Neural progenitor cell (in vitro differentiated cells): ENCODE measurements around the gene PRPH2. TPM values are rescaled to one million over a fixed set of nuclear protein-coding genes. Genes with fewer than 3 reads are reported as not detected.
A peak's percentile ranks its signal among the peaks of the same experiment; 100 is the strongest.
"Not testable (repeated sequence)": the region's sequence is repeated elsewhere in the genome, so short reads cannot be mapped to it uniquely, and the experiment has no call there.

Experiments
- DNase-seq: peaks from one replicate; pipeline ENCODE4 v3.0.0-alpha.2; 2016; ENCODE audit warnings: low spot score
- H2AFZ ChIP-seq: fragments of 200-600 bp; sonication (generic); replicated peaks from 2 replicates; pipeline ENCODE4 v1.6.1; 2016; ENCODE audit warnings: antibody characterized with exemption
- H3F3A ChIP-seq: fragments of 200-600 bp; sonication (generic); 2 replicates; pipeline ENCODE4 v1.6.1; 2016; ENCODE audit warnings: antibody characterized with exemption, low read depth
- H3K27ac ChIP-seq: fragments of 200-600 bp; sonication (generic); 2 replicates; pipeline ENCODE4 v1.5.1; 2016; ENCODE audit warnings: mild to moderate bottlenecking
- H3K27me3 ChIP-seq: fragments of 200-600 bp; sonication (generic); 2 replicates; pipeline ENCODE4 v1.6.1; 2016; ENCODE audit warnings: mild to moderate bottlenecking, moderate library complexity
- H3K36me3 ChIP-seq: fragments of 200-600 bp; sonication (generic); 2 replicates; pipeline ENCODE4 v1.5.1; 2016
- H3K4me1 ChIP-seq: fragments of 200-600 bp; sonication (generic); 2 replicates; pipeline ENCODE4 v1.6.1; 2016; ENCODE audit warnings: mixed run types
- H3K4me2 ChIP-seq: fragments of 200-600 bp; sonication (generic); 2 replicates; pipeline ENCODE4 v1.6.1; 2016
- H3K4me3 ChIP-seq: fragments of 200-600 bp; sonication (generic); 2 replicates; pipeline ENCODE4 v1.5.1; 2016
- H3K79me2 ChIP-seq: fragments of 200-600 bp; sonication (generic); 2 replicates; pipeline ENCODE4 v1.6.1; 2016; ENCODE audit warnings: low read depth
- H3K9ac ChIP-seq: fragments of 200-600 bp; sonication (generic); 2 replicates; pipeline ENCODE4 v1.6.1; 2016
- H3K9me3 ChIP-seq: fragments of 200-600 bp; sonication (generic); 2 replicates; pipeline ENCODE4 v1.5.1; 2016; ENCODE audit warnings: low read depth
- H4K20me1 ChIP-seq: fragments of 200-600 bp; sonication (generic); 2 replicates; pipeline ENCODE4 v1.6.1; 2016; ENCODE audit warnings: low read depth
- H3K27ac Mint-ChIP-seq: 3 replicates; pipeline ENCODE4 v1.8.0; 2021; ENCODE audit warnings: mixed read lengths
- H3K27me3 Mint-ChIP-seq: 2 replicates; pipeline ENCODE4 v1.8.0; 2022; ENCODE audit warnings: low read depth, mild to moderate bottlenecking, inconsistent platforms, moderate library complexity, mixed read lengths; ENCODE audit not compliant: insufficient read depth
- H3K36me3 Mint-ChIP-seq: 3 replicates; pipeline ENCODE4 v1.8.0; 2021; ENCODE audit warnings: mixed read lengths
- H3K4me1 Mint-ChIP-seq: 3 replicates; pipeline ENCODE4 v1.8.0; 2021; ENCODE audit warnings: mixed read lengths
- H3K4me3 Mint-ChIP-seq: 3 replicates; pipeline ENCODE4 v1.8.0; 2021; ENCODE audit warnings: mild to moderate bottlenecking, moderate library complexity, mixed read lengths
- H3K9me3 Mint-ChIP-seq: 3 replicates; pipeline ENCODE4 v1.8.0; 2020; ENCODE audit warnings: mixed read lengths
- CTCF ChIP-seq: fragments of 200-600 bp; sonication (generic); IDR thresholded peaks from 2 replicates; pipeline ENCODE4 v1.5.1; 2017; ENCODE audit warnings: antibody characterized with exemption, mild to moderate bottlenecking
- EZH2 ChIP-seq: fragments of 200-600 bp; sonication (generic); IDR thresholded peaks from 2 replicates; pipeline ENCODE4 v1.6.1; 2017; ENCODE audit warnings: antibody characterized with exemption, mild to moderate bottlenecking, moderate library complexity
- EZH2phosphoT487 ChIP-seq: fragments of 200-600 bp; sonication (generic); IDR thresholded peaks from 2 replicates; pipeline ENCODE4 v1.6.1; 2017; ENCODE audit warnings: antibody characterized with exemption
- total RNA-seq: library from RNA; depleted of rRNA; stranded (reverse); fragments of >200 nt; gene quantifications from 2 replicates; pipeline ENCODE4 v1.2.3, GENCODE V29; 2015; ENCODE audit warnings: low replicate concordance

PRPH2 gene
- total RNA-seq, 1 donor from 2014 or later = not detected

GRCh38 chr6:42674780-42675179 is 47.6 kb downstream of the PRPH2 start:
- H3K9me3 ChIP-seq = no peaks in the 10 kb centered on the region
- H3K36me3 ChIP-seq = peaks cover 22% of the 10 kb centered on the region
- no peaks in the 10 kb centered on the region for H3K4me1 Mint-ChIP-seq
- no peaks in the 10 kb centered on the region for H3K27me3 ChIP-seq
- H3F3A ChIP-seq = no peaks in the 10 kb centered on the region
- no peak overlapping the region for H3K4me3 ChIP-seq
- H3K9ac ChIP-seq = no peak overlapping the region
- H3K4me2 ChIP-seq = no peak overlapping the region
- no peak overlapping the region for H3K4me3 Mint-ChIP-seq
- H3K4me1 ChIP-seq = no peaks in the 10 kb centered on the region
- H3K79me2 ChIP-seq = no peaks in the 10 kb centered on the region
- no peaks in the 10 kb centered on the region for H4K20me1 ChIP-seq
- no peaks in the 10 kb centered on the region for H3K27me3 Mint-ChIP-seq
- H3K36me3 Mint-ChIP-seq = peaks cover 29% of the 10 kb centered on the region
- H2AFZ ChIP-seq = no peak overlapping the region
- no peak overlapping the region for H3K27ac ChIP-seq
- H3K9me3 Mint-ChIP-seq = no peaks in the 10 kb centered on the region
- no peak for DNase-seq
- H3K27ac Mint-ChIP-seq = no peak overlapping the region
- no peak for TF ChIP-seq CTCF
- no peak for TF ChIP-seq EZH2
- TF ChIP-seq EZH2phosphoT487 = no peak

- peaks cover 22% of the 10 kb centered on the region for H3K36me3 ChIP-seq
- H3K36me3 Mint-ChIP-seq = peaks cover 27% of the 10 kb centered on the region
- not testable (repeated sequence) for H3K27ac Mint-ChIP-seq, H3K9me3 ChIP-seq, H3K4me1 Mint-ChIP-seq, H4K20me1 ChIP-seq, H3K9me3 Mint-ChIP-seq, H3K27me3 ChIP-seq, H3K9ac ChIP-seq, H3K4me2 ChIP-seq, H3K4me1 ChIP-seq, H3K4me3 ChIP-seq, H3K27ac ChIP-seq, H2AFZ ChIP-seq, H3K27me3 Mint-ChIP-seq, DNase-seq, H3K79me2 ChIP-seq, H3K4me3 Mint-ChIP-seq, H3F3A ChIP-seq
These were observed 48.0 kb downstream of the PRPH2 start for GRCh38 chr6:42674368-42674767.

- H4K20me1 ChIP-seq = no peaks in the 10 kb centered on the region
- H3K36me3 Mint-ChIP-seq = peaks cover 11% of the 10 kb centered on the region
- H3F3A ChIP-seq = peaks cover 16% of the 10 kb centered on the region
- DNase-seq = no peak
- no peak for TF ChIP-seq EZH2
- no peak for TF ChIP-seq EZH2phosphoT487
- no peak for TF ChIP-seq CTCF
- no peaks in the 10 kb centered on the region for H3K4me1 ChIP-seq
- H3K27me3 ChIP-seq = no peaks in the 10 kb centered on the region
- no peaks in the 10 kb centered on the region for H3K9me3 Mint-ChIP-seq
- no peaks in the 10 kb centered on the region for H3K27me3 Mint-ChIP-seq
- H3K4me3 Mint-ChIP-seq = no peak overlapping the region
- H3K27ac Mint-ChIP-seq = no peak overlapping the region
- H2AFZ ChIP-seq = no peak overlapping the region
- no peak overlapping the region for H3K4me2 ChIP-seq
- H3K9me3 ChIP-seq = no peaks in the 10 kb centered on the region
- H3K27ac ChIP-seq = no peak overlapping the region
- H3K36me3 ChIP-seq = peaks cover 14% of the 10 kb centered on the region
- H3K4me3 ChIP-seq = no peak overlapping the region
- H3K9ac ChIP-seq = no peak overlapping the region
- no peaks in the 10 kb centered on the region for H3K79me2 ChIP-seq
- no peaks in the 10 kb centered on the region for H3K4me1 Mint-ChIP-seq
These were observed 57.7 kb downstream of the PRPH2 start for GRCh38 chr6:42664718-42665117.

GRCh38 chr6:42661540-42662153 is 60.8 kb downstream of the PRPH2 start:
- Histone ChIP-seq H3K9ac (no peak overlapping the region), H3K9me3 (no peaks in the 10 kb centered on the region), H2AFZ (no peak overlapping the region), H3K79me2 (no peaks in the 10 kb centered on the region), H3K27me3 (no peaks in the 10 kb centered on the region), H3F3A (peaks cover 20% of the 10 kb centered on the region), H3K4me3 (no peak overlapping the region), H4K20me1 (no peaks in the 10 kb centered on the region), H3K36me3 (peaks cover 23% of the 10 kb centered on the region), H3K4me1 (no peaks in the 10 kb centered on the region), H3K27ac (no peak overlapping the region), H3K4me2 (no peak overlapping the region)
- peaks cover 11% of the 10 kb centered on the region for H3K36me3 Mint-ChIP-seq
- H3K4me1 Mint-ChIP-seq = no peaks in the 10 kb centered on the region
- no peaks in the 10 kb centered on the region for H3K27me3 Mint-ChIP-seq
- no peaks in the 10 kb centered on the region for H3K9me3 Mint-ChIP-seq
- DNase-seq = peak; percentile 79
- no peak overlapping the region for H3K4me3 Mint-ChIP-seq
- no peak overlapping the region for H3K27ac Mint-ChIP-seq
- TF ChIP-seq EZH2phosphoT487 (no peak), EZH2 (no peak), CTCF (peak; percentile 97)
